ENCODE measurements around the gene NSUN2.

DNA sequence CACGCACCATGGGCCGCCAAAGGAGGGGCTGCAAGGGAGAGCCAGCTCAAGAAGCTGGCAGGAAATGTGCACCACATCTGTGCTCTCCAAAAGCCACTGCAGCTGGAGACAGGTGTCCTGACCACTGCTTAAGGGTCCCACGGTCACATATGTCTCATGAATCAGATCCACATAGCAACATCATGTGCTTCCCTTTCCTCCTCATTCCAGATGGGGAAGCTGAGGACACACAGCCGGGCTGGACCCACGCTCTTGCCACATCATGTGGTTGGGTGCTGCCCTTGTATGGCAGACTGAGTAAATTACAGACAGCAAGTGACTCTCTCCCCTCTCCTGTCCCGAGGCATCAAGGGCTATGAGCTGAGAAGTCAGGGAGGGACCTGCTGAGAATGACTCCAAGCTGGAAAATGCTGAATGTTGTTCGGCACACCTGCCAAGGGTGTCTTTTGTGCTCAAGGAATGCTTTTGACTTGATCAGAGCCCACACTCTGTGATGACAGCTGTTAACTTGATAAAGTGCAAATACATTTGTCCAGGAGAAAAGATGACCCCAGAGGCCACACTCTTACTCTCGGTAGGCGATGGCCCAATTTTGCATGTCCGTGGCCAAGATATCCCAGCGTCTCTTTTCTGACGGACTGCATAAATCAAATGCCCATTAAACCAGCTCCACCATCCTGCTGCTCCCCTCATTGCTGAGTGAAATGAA, 58.2 kb downstream of the NSUN2 start:
- TF ChIP-seq, protein P1, sequence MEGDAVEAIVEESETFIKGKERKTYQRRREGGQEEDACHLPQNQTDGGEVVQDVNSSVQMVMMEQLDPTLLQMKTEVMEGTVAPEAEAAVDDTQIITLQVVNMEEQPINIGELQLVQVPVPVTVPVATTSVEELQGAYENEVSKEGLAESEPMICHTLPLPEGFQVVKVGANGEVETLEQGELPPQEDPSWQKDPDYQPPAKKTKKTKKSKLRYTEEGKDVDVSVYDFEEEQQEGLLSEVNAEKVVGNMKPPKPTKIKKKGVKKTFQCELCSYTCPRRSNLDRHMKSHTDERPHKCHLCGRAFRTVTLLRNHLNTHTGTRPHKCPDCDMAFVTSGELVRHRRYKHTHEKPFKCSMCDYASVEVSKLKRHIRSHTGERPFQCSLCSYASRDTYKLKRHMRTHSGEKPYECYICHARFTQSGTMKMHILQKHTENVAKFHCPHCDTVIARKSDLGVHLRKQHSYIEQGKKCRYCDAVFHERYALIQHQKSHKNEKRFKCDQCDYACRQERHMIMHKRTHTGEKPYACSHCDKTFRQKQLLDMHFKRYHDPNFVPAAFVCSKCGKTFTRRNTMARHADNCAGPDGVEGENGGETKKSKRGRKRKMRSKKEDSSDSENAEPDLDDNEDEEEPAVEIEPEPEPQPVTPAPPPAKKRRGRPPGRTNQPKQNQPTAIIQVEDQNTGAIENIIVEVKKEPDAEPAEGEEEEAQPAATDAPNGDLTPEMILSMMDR (IDR thresholded peaks at IDR 0.05) = no peak
- TF ChIP-seq POLR2A (IDR thresholded peaks at IDR 0.05) = no peak

All from uterus (tissue), 2 donors.